IMR-90 (cell line): Measurements from ENCODE around the gene EPB41L4A. TPM values are rescaled to one million over a fixed set of nuclear protein-coding genes. Genes with fewer than 3 reads are reported as not detected.

Source experiments
- ATAC-seq: fragments of 200-7000 bp; cut with Tn5 transposase; 2 replicates; pipeline ENCODE4 v1.9.1; 2020; ENCODE audit warnings: low read depth, mild to moderate bottlenecking, moderate library complexity
- BruUV-seq: library from RNA; stranded (reverse); fragments of 400-500 nt; replicated peaks from 2 replicates; lab custom pipeline; 2021; lab: Mats Ljungman, UMichigan
- CTCF ChIA-PET: fragments of 300-600 bp; formaldehyde crosslinking; extraction: SDS; loops from one replicate; lab custom pipeline; 2021; ENCODE audit warnings: antibody characterized with exemption; lab: Yijun Ruan, JAX
- POLR2A ChIA-PET: fragments of 300-600 bp; sonication (Branson Sonifier 250); formaldehyde crosslinking; loops from one replicate; lab custom pipeline; 2022; ENCODE audit warnings: antibody characterized with exemption; ENCODE audit not compliant: unreplicated experiment; lab: Charles Lee
- DNase-seq: peaks from one replicate; pipeline ENCODE4 v3.0.0; 2013
- H2AFZ ChIP-seq: replicated peaks from 2 replicates; pipeline ENCODE3; 2013; ENCODE audit warnings: low read length, mild to moderate bottlenecking; ENCODE audit not compliant: poor library complexity
- H2AK5ac ChIP-seq: 2 replicates; pipeline ENCODE4 v1.6.1; 2013; ENCODE audit warnings: low read depth, low read length, inconsistent platforms
- H2AK9ac ChIP-seq: replicated peaks from 2 replicates; pipeline ENCODE3; 2013; ENCODE audit warnings: mild to moderate bottlenecking, low read depth, low read length, moderate library complexity; ENCODE audit not compliant: poor library complexity
- H2BK120ac ChIP-seq: 2 replicates; pipeline ENCODE4 v1.6.1; 2013; ENCODE audit warnings: low read depth, low read length, inconsistent platforms
- H2BK15ac ChIP-seq: 3 replicates; pipeline ENCODE4 v1.6.1; 2013; ENCODE audit warnings: low read depth, low read length, inconsistent platforms
- H2BK20ac ChIP-seq: 2 replicates; pipeline ENCODE4 v1.6.1; 2013; ENCODE audit warnings: low read depth, mild to moderate bottlenecking, inconsistent platforms, low read length, moderate library complexity
- H2BK5ac ChIP-seq: 2 replicates; pipeline ENCODE4 v1.6.1; 2013; ENCODE audit warnings: mild to moderate bottlenecking, low read depth, low read length, inconsistent platforms; ENCODE audit not compliant: poor library complexity, severe bottlenecking
- H3K14ac ChIP-seq: replicated peaks from 2 replicates; pipeline ENCODE4 v1.6.1; 2013; ENCODE audit warnings: low read depth, low read length, inconsistent platforms
- H3K18ac ChIP-seq: 2 replicates; pipeline ENCODE4 v1.6.1; 2013; ENCODE audit warnings: low read depth, low read length, control low read depth
- H3K23ac ChIP-seq: 2 replicates; pipeline ENCODE4 v1.6.1; 2013; ENCODE audit warnings: low read depth, low read length, inconsistent platforms
- H3K27ac ChIP-seq: 2 replicates; pipeline ENCODE4 v1.5.1; 2013; ENCODE audit warnings: mild to moderate bottlenecking, control low read depth, low read length; ENCODE audit not compliant: insufficient read depth
- H3K27me3 ChIP-seq: 2 replicates; pipeline ENCODE4 v1.6.1; 2013; ENCODE audit warnings: low read length; ENCODE audit not compliant: control insufficient read depth, insufficient read depth
- H3K36me3 ChIP-seq: 2 replicates; pipeline ENCODE4 v1.6.1; 2013; ENCODE audit warnings: low read length, mixed read lengths; ENCODE audit not compliant: control insufficient read depth, insufficient read depth
- H3K4ac ChIP-seq: 2 replicates; pipeline ENCODE4 v1.6.1; 2013; ENCODE audit warnings: low read depth, low read length, inconsistent platforms
- H3K4me1 ChIP-seq: 2 replicates; pipeline ENCODE4 v1.6.1; 2013; ENCODE audit warnings: low read length, mixed read lengths; ENCODE audit not compliant: control insufficient read depth, insufficient read depth
- H3K4me2 ChIP-seq: 2 replicates; pipeline ENCODE4 v1.6.1; 2013; ENCODE audit warnings: low read depth, mild to moderate bottlenecking, control low read depth, low read length, moderate library complexity
- H3K4me3 ChIP-seq: 2 replicates; pipeline ENCODE4 v1.5.1; 2013; ENCODE audit warnings: low read depth, mild to moderate bottlenecking, control low read depth, low read length, moderate library complexity; ENCODE audit not compliant: insufficient read depth
- H3K56ac ChIP-seq: 2 replicates; pipeline ENCODE4 v1.6.1; 2013; ENCODE audit warnings: low read length, inconsistent platforms; ENCODE audit not compliant: insufficient read depth; ENCODE audit errors: extremely low read depth
- H3K79me1 ChIP-seq, 2 experiments: 2 replicates each; pipeline ENCODE4 v1.6.1; 2013; ENCODE audit warnings: low read length in 2 of 2, inconsistent platforms in 1 of 2, low read depth in 1 of 2
- H3K9ac ChIP-seq: 2 replicates; pipeline ENCODE4 v1.6.1; 2013; ENCODE audit warnings: low read depth, low read length, control low read depth
- H3K9me1 ChIP-seq: 2 replicates; pipeline ENCODE4 v1.6.1; 2013; ENCODE audit warnings: low read length, inconsistent platforms; ENCODE audit not compliant: insufficient read depth
- H3K9me3 ChIP-seq: 2 replicates; pipeline ENCODE4 v1.6.1; 2013; ENCODE audit warnings: low read length; ENCODE audit not compliant: control insufficient read depth, insufficient read depth
- H4K20me1 ChIP-seq: 2 replicates; pipeline ENCODE4 v1.6.1; 2013; ENCODE audit warnings: low read length, inconsistent platforms; ENCODE audit not compliant: insufficient read depth
- H4K5ac ChIP-seq: 2 replicates; pipeline ENCODE4 v1.6.1; 2013; ENCODE audit warnings: mild to moderate bottlenecking, low read depth, low read length, control low read depth
- H4K8ac ChIP-seq, 2 experiments: 2 replicates each; pipeline ENCODE4 v1.6.1; 2013; ENCODE audit warnings: low read depth in 2 of 2, low read length in 2 of 2, control low read depth in 1 of 2, inconsistent platforms in 1 of 2
- H4K91ac ChIP-seq: 2 replicates; pipeline ENCODE4 v1.6.1; 2013; ENCODE audit warnings: low read depth, low read length, inconsistent platforms; ENCODE audit not compliant: insufficient read depth
- BHLHE40 ChIP-seq: fragments of 150-350 bp; IDR thresholded peaks from 2 replicates; pipeline ENCODE4 v1.6.1; 2016; ENCODE audit warnings: mild to moderate bottlenecking, low read depth, low read length
- CEBPB ChIP-seq: IDR thresholded peaks from 2 replicates; pipeline ENCODE4 v1.6.1; 2012; ENCODE audit warnings: low read depth, low read length, improper control_type of control experiment
- FOS ChIP-seq: fragments of 150-350 bp; IDR thresholded peaks from 2 replicates; pipeline ENCODE4 v1.6.1; 2016; ENCODE audit warnings: low read depth, low read length
- MAZ ChIP-seq: IDR thresholded peaks from 2 replicates; pipeline ENCODE4 v1.6.1; 2012; ENCODE audit warnings: low read depth, mild to moderate bottlenecking, low read length, improper control_type of control experiment, moderate library complexity, borderline replicate concordance
- MXI1 ChIP-seq: IDR thresholded peaks from 2 replicates; pipeline ENCODE4 v1.6.1; 2012; ENCODE audit warnings: low read depth, mild to moderate bottlenecking, low read length, moderate library complexity, borderline replicate concordance
- NFE2L2 ChIP-seq: fragments of 150-350 bp; IDR thresholded peaks from 2 replicates; pipeline ENCODE4 v1.6.1; 2016; ENCODE audit warnings: low read depth, mild to moderate bottlenecking, low read length
- RAD21 ChIP-seq: IDR thresholded peaks from 2 replicates; pipeline ENCODE4 v1.6.1; 2012; ENCODE audit warnings: low read length, improper control_type of control experiment
- RFX5 ChIP-seq: IDR thresholded peaks from 2 replicates; pipeline ENCODE4 v1.8.0; 2012; ENCODE audit warnings: low read depth, mild to moderate bottlenecking, low read length, moderate library complexity
- SMC3 ChIP-seq: fragments of 150-350 bp; IDR thresholded peaks from 2 replicates; pipeline ENCODE4 v1.6.1; 2016; ENCODE audit warnings: low read depth, mild to moderate bottlenecking, antibody characterized with exemption, low read length, moderate library complexity
- WGBS, 2 experiments: methylation state at CpG; one replicate each; pipeline versions ENCODE4 v1.1.5 to v1.1.7; 2013; ENCODE audit warnings: missing lambda C conversion rate in 2 of 2; ENCODE audit not compliant: insufficient read length in 1 of 2; ENCODE audit errors: extremely low coverage in 2 of 2; 5-methylcytosine and 5-hydroxymethylcytosine counted together
- dilution Hi-C: fragments of 300-500 bp; cut with HindIII; formaldehyde crosslinking; loops from one replicate; pipeline ENCODE4 v1.14.3; 2018; ENCODE audit warnings: low sequenced_read_pairs; ENCODE audit not compliant: unreplicated experiment
- in situ Hi-C: fragments of 300-500 bp; cut with MboI; formaldehyde crosslinking; loops from 3 replicates; pipeline ENCODE4 v1.14.3; 2019; ENCODE audit warnings: low sequenced_read_pairs, inconsistent platforms, mixed read lengths
- intact Hi-C: fragments of 100-400 bp; cut with micrococcal nuclease; formaldehyde crosslinking; loops from 2 replicates; pipeline ENCODE4 v1.10.0; 2022
- polyA plus RNA-seq, 3 experiments: library from polyadenylated mRNA; depleted of rRNA; stranded (reverse); fragments of >200 nt; gene quantifications; 2 replicates each; pipeline ENCODE4 v1.2.3, GENCODE V29; 2012; ENCODE audit warnings: low replicate concordance in 1 of 3
- total RNA-seq: library from RNA; depleted of rRNA; stranded (reverse); fragments of >200 nt; gene quantifications from 2 replicates; pipeline ENCODE4 v1.2.3, GENCODE V29; 2012
- TF ChIP-seq, protein P1 (sequence below): conservative IDR thresholded peaks from 2 replicates; pipeline ENCODE4 v1.5.1; 2012; ENCODE audit warnings: mild to moderate bottlenecking, low read depth, low read length, improper control_type of control experiment

EPB41L4A gene
- total and polyA plus RNA-seq, 2 of the 4 experiments (the other 2 are of a cell fraction) = under 0.01 to 0.02 TPM

DNA sequence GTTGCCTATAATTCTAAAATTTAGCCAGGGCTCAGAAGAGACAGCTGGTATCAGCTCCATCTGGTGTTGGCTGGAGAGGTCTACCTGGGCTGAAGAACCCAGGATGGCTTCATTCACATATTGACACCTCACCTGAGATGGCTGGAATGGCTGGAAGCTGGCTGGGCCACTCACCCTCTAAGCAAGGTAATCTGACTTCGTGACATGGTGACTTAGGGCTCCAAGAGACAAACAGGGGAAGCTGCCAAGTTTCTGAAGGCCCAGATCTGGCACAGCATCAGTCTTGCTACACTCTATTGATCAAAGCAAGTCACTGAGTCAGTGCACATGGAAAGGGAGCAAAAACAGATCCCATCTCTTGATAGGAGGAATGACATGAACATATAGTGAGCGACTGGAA, 102.3 kb downstream of the EPB41L4A start:
- Histone ChIP-seq H4K20me1 (no peaks in the 10 kb centered on the region), H3K56ac (no peak overlapping the region), H3K14ac (no peak overlapping the region), H2BK15ac (no peak overlapping the region), H3K27me3 (no peaks in the 10 kb centered on the region), H3K9me3 (no peaks in the 10 kb centered on the region), H3K27ac (no peak overlapping the region), H3K4me1 (no peaks in the 10 kb centered on the region), H3K4ac (no peak overlapping the region), H3K18ac (no peak overlapping the region), H3K9ac (no peak overlapping the region), H4K8ac (no peak overlapping the region), H2BK20ac (no peak overlapping the region), H3K4me2 (no peak overlapping the region), H2BK120ac (no peak overlapping the region), H4K5ac (no peak overlapping the region), H3K9me1 (no peaks in the 10 kb centered on the region), H2AFZ (no peak overlapping the region), H3K36me3 (no peaks in the 10 kb centered on the region), H3K79me1 (no peaks in the 10 kb centered on the region), H3K23ac (no peak overlapping the region), H4K91ac (no peak overlapping the region), H2AK9ac (peak overlapping the region; percentile 24), H3K4me3 (no peak overlapping the region), H2BK5ac (no peak overlapping the region), H2AK5ac (no peak overlapping the region)
- no peak for ATAC-seq
- in situ Hi-C loops = no loop called here
- no TSS peak for BruUV-seq
- TF ChIP-seq SMC3 (no peak), RAD21 (no peak), BHLHE40 (no peak), RFX5 (no peak), FOS (no peak), NFE2L2 (no peak), MXI1 (no peak), MAZ (no peak), CEBPB (no peak)
- TF ChIP-seq, protein P1, sequence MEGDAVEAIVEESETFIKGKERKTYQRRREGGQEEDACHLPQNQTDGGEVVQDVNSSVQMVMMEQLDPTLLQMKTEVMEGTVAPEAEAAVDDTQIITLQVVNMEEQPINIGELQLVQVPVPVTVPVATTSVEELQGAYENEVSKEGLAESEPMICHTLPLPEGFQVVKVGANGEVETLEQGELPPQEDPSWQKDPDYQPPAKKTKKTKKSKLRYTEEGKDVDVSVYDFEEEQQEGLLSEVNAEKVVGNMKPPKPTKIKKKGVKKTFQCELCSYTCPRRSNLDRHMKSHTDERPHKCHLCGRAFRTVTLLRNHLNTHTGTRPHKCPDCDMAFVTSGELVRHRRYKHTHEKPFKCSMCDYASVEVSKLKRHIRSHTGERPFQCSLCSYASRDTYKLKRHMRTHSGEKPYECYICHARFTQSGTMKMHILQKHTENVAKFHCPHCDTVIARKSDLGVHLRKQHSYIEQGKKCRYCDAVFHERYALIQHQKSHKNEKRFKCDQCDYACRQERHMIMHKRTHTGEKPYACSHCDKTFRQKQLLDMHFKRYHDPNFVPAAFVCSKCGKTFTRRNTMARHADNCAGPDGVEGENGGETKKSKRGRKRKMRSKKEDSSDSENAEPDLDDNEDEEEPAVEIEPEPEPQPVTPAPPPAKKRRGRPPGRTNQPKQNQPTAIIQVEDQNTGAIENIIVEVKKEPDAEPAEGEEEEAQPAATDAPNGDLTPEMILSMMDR = no peak
- dilution Hi-C loops = no loop called here
- 0% methylated on average over 1 of the region's 2 CpGs; no CpG with 5 or more reads in 1 of the 2 experiments for WGBS, 2 experiments
- ChIA-PET CTCF (interaction anchor here (0.6 to 0.8 kb wide), 3 partner anchors 9 to 595 kb away, joined by 3 to 11 read pairs (median 3); no protein-coding TSS in a partner anchor), POLR2A (no interaction called here)
- DNase-seq = no peak
- intact Hi-C loops = no loop called here
